Mesothelial cell of epicardium (in vitro differentiated cells): ENCODE measurements around the gene KCTD5. TPM values are rescaled to one million over a fixed set of nuclear protein-coding genes. Genes with fewer than 3 reads are reported as not detected.

Source experiments
- DNase-seq, 2 experiments: peaks; one replicate each; pipeline ENCODE4 v3.0.0; 2021; ENCODE audit warnings: low spot score in 2 of 2; ENCODE audit not compliant: unreplicated experiment in 2 of 2
- H3K27ac Mint-ChIP-seq: 2 replicates; pipeline ENCODE4 v1.8.0; 2021; ENCODE audit warnings: mixed read lengths
- H3K27me3 Mint-ChIP-seq: 2 replicates; pipeline ENCODE4 v1.8.0; 2021; ENCODE audit warnings: low read depth, mixed read lengths
- H3K36me3 Mint-ChIP-seq: 2 replicates; pipeline ENCODE4 v1.8.0; 2021; ENCODE audit warnings: mixed read lengths
- H3K4me1 Mint-ChIP-seq: 2 replicates; pipeline ENCODE4 v1.8.0; 2021; ENCODE audit warnings: mixed read lengths
- H3K4me3 Mint-ChIP-seq: 2 replicates; pipeline ENCODE4 v1.8.0; 2021; ENCODE audit warnings: mild to moderate bottlenecking, moderate library complexity, mixed read lengths
- H3K9me3 Mint-ChIP-seq: 2 replicates; pipeline ENCODE4 v1.8.0; 2021; ENCODE audit warnings: mixed read lengths
- CTCF ChIP-seq: fragments of 200-600 bp; sonication (generic); IDR thresholded peaks from one replicate; pipeline ENCODE4 v1.5.0; 2021; ENCODE audit warnings: antibody characterized with exemption; ENCODE audit not compliant: unreplicated experiment
- total RNA-seq: library from RNA; stranded (reverse); gene quantifications from 3 replicates; pipeline ENCODE4 v1.2.1, GENCODE V29; 2021

Gene KCTD5
- total RNA-seq, 1 donor from 2014 or later: 23.5 TPM

DNA sequence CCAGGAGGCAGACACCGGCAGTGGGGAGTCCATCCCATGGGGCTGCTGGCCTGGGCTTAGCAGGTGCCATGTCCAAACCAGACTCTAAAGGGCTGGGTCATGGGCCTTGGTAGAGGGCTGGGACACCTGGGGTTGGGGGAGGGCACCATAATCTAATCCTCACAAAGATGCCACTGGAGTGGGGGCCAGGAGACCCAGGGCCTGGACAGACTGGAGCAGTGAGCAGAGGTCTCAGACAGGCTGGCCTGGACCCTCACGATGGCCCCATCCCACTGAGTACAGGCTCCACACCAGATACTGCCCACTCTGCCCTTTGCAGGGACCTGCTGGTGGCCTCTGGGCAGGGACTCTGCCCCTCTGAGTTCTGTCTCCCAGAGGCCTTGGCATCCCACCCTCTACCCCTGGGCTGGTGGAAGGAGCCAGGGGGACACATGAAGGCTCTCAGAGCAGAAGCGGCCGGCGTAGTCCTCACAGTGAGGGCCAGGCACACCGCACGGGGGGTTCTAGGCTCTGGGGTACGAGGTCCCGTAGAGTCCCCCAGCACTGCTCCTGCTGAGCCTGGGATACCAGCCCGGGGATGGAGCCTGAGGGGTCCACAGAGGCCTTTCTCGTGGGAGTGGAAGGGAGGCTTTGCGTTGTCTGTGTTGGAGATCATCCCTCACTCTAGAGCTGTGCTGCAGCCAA lies 60.1 kb downstream of the KCTD5 start:
- Mint-ChIP-seq H3K27ac (no peak overlapping the region), H3K4me3 (no peak overlapping the region), H3K27me3 (no peaks in the 10 kb centered on the region), H3K4me1 (peaks cover 13% of the 10 kb centered on the region), H3K36me3 (no peaks in the 10 kb centered on the region), H3K9me3 (no peaks in the 10 kb centered on the region)
- no peak for TF ChIP-seq CTCF
- no peak for DNase-seq

- Mint-ChIP-seq H3K4me3 (no peak overlapping the region), H3K9me3 (no peaks in the 10 kb centered on the region)
These were observed 60.9 kb downstream of the KCTD5 start for GRCh38 chr16:2743007-2743810.

GRCh38 chr16:2744711-2745110 lies 62.4 kb downstream of the KCTD5 start:
- Mint-ChIP-seq H3K36me3 (no peaks in the 10 kb centered on the region), H3K27me3 (no peaks in the 10 kb centered on the region), H3K27ac (no peak overlapping the region), H3K4me3 (no peak overlapping the region), H3K4me1 (peaks cover 5% of the 10 kb centered on the region), H3K9me3 (no peaks in the 10 kb centered on the region)
- DNase-seq: no peak
- no peak for TF ChIP-seq CTCF

More at GRCh38 chr16:2743007-2743810, 60.9 kb downstream of the KCTD5 start:
- H3K4me1 Mint-ChIP-seq: peaks cover 13% of the 10 kb centered on the region
- no peaks in the 10 kb centered on the region for H3K36me3 Mint-ChIP-seq
- no peak for TF ChIP-seq CTCF
- no peak for DNase-seq
- no peaks in the 10 kb centered on the region for H3K27me3 Mint-ChIP-seq
- no peak overlapping the region for H3K27ac Mint-ChIP-seq

- no peaks in the 10 kb centered on the region for H3K36me3 Mint-ChIP-seq
- TF ChIP-seq CTCF: no peak
- no peak overlapping the region for H3K4me3 Mint-ChIP-seq
- H3K9me3 Mint-ChIP-seq: no peaks in the 10 kb centered on the region
- H3K4me1 Mint-ChIP-seq: peaks cover 3% of the 10 kb centered on the region
- no peaks in the 10 kb centered on the region for H3K27me3 Mint-ChIP-seq
- H3K27ac Mint-ChIP-seq: no peak overlapping the region
- DNase-seq: no peak
These were observed 63.0 kb downstream of the KCTD5 start for GRCh38 chr16:2745116-2745890.

DNA sequence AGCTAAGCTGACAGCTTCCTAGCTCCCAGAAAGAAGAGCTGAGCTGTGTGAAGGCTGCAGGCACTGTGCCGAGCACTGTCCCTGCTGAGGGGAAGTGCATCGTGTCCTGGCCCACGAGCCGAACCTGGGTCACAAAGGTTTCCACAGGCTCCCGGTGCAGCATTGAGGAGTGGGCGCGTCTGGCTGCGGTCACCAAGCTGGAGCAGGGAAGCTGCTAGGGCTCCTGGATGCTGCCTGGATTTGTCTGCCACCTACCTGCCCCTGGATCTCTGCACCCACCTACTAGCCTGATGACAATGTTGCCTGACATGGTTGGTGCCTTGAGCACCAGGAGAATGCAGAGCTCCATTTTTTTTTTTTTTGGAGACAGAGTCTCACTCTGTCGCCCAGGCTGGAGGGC lies 63.6 kb downstream of the KCTD5 start:
- H3K9me3 Mint-ChIP-seq: no peaks in the 10 kb centered on the region

More for the DNA sequence above, 63.6 kb downstream of the KCTD5 start:
- Mint-ChIP-seq H3K27ac (no peak overlapping the region), H3K36me3 (no peaks in the 10 kb centered on the region), H3K4me3 (no peak overlapping the region), H3K4me1 (peaks cover 6% of the 10 kb centered on the region), H3K27me3 (no peaks in the 10 kb centered on the region)
- DNase-seq: no peak
- TF ChIP-seq CTCF: no peak
